Prostate gland (tissue), 2 donors: ENCODE results near the gene SLC16A12.

Experiments
- CTCF ChIP-seq, 4 experiments: fragments of 200-600 bp in 2 of 4; fragments of 450-650 bp in 2 of 4; sonication (generic) in 2 of 4; IDR thresholded peaks; 1 replicate in 3 of 4; 2 replicates in 1 of 4; pipeline ENCODE4 v1.5.1; 2016 to 2019; ENCODE audit warnings: antibody characterized with exemption in 4 of 4, mild to moderate bottlenecking in 2 of 4, moderate library complexity in 2 of 4
- POLR2AphosphoS5 ChIP-seq: sonication (generic); formaldehyde crosslinking; IDR thresholded peaks from one replicate; pipeline ENCODE4 v1.6.1; 2017; ENCODE audit warnings: antibody characterized with exemption

- TF ChIP-seq CTCF (IDR thresholded peaks at IDR 0.05), result no peak
- no peak for TF ChIP-seq POLR2AphosphoS5
Measured at GRCh38 chr10:89566992-89567391, 31.6 kb upstream of the SLC16A12 start.
